HepG2 (cell line): ENCODE results near the gene PSD4. TPM values are rescaled to one million over a fixed set of nuclear protein-coding genes. Genes with fewer than 3 reads are reported as not detected.

Source experiments
- ATAC-seq: fragments of 200-7000 bp; cut with Tn5 transposase; 3 replicates; pipeline ENCODE4 v1.9.1; 2020; ENCODE audit warnings: mild to moderate bottlenecking, moderate library complexity
- BruUV-seq: library from RNA; stranded (reverse); fragments of 400-500 nt; replicated peaks from 2 replicates; lab custom pipeline; 2021; lab: Mats Ljungman, UMichigan
- CTCF ChIA-PET: fragments of 300-600 bp; formaldehyde crosslinking; extraction: SDS; loops from one replicate; lab custom pipeline; 2021; ENCODE audit warnings: low total read pairs, inconsistent platforms, low intra/inter-chr PET ratio; lab: Yijun Ruan, JAX
- POLR2A ChIA-PET: fragments of 350-600 bp; sonication (Branson Sonifier 250); formaldehyde crosslinking; loops from one replicate; lab custom pipeline; 2020; ENCODE audit warnings: antibody characterized with exemption, inconsistent platforms; lab: Yijun Ruan, JAX
- DNase-seq: peaks from one replicate; pipeline ENCODE4 v3.0.0-alpha.2; 2015; ENCODE audit warnings: low spot score
- FAIRE-seq: peaks from 3 replicates; lab custom pipeline; 2011; peaks lifted over from hg19 to GRCh38; lab: Jason Lieb, UNC
- H2AFZ ChIP-seq: one replicate; pipeline ENCODE4 v1.6.1; 2011; ENCODE audit warnings: low read length, inconsistent platforms
- H3K27ac ChIP-seq: fragments of 300-600 bp; 3 replicates; pipeline ENCODE4 v1.8.0; 2011; ENCODE audit warnings: mixed run types, mild to moderate bottlenecking, mixed read lengths, low read length, inconsistent platforms; ENCODE audit not compliant: insufficient read depth; ENCODE audit errors: extremely low read length
- H3K27me3 ChIP-seq, 2 experiments: fragments of 200-600 bp in 1 of 2; 2 replicates in 1 of 2; 3 replicates in 1 of 2; pipeline versions ENCODE4 v1.6.0 to v1.8.0; 2011; ENCODE audit warnings: low read length in 2 of 2, mild to moderate bottlenecking in 2 of 2, moderate library complexity in 2 of 2, inconsistent platforms in 1 of 2; ENCODE audit not compliant: insufficient read depth in 2 of 2, control insufficient read depth in 1 of 2
- H3K36me3 ChIP-seq, 2 experiments: fragments of 200-600 bp in 1 of 2; replicated peaks in 1 of 2; 2 replicates in 1 of 2; 3 replicates in 1 of 2; pipeline versions ENCODE4 v1.5.1 to v1.8.0; 2011; ENCODE audit warnings: low read length in 2 of 2, inconsistent platforms in 1 of 2; ENCODE audit not compliant: insufficient read depth in 2 of 2, control insufficient read depth in 1 of 2
- H3K4me1 ChIP-seq: 2 replicates; pipeline ENCODE4 v1.5.1; 2012; ENCODE audit warnings: low read length, inconsistent platforms; ENCODE audit not compliant: insufficient read depth
- H3K4me2 ChIP-seq: 2 replicates; pipeline ENCODE4 v1.6.0; 2011; ENCODE audit warnings: low read depth, low read length, inconsistent platforms
- H3K4me3 ChIP-seq, 3 experiments: fragments of 200-600 bp in 1 of 3; sonication (generic), shearing (Covaris generic) in 1 of 3; replicated peaks in 1 of 3; 2 replicates each; pipeline ENCODE4 v1.5.1; 2011 to 2016; ENCODE audit warnings: low read length in 3 of 3, inconsistent platforms in 2 of 3, low read depth in 2 of 3, mild to moderate bottlenecking in 2 of 3, control low read depth in 1 of 3, mixed read lengths in 1 of 3; ENCODE audit not compliant: insufficient read depth in 1 of 3
- H3K79me2 ChIP-seq: one replicate; pipeline ENCODE4 v1.6.1; 2011; ENCODE audit warnings: low read length, inconsistent platforms; ENCODE audit not compliant: insufficient read depth
- H3K9ac ChIP-seq: 2 replicates; pipeline ENCODE4 v1.6.0; 2011; ENCODE audit warnings: mild to moderate bottlenecking, low read depth, low read length, inconsistent platforms; ENCODE audit not compliant: insufficient read depth
- H3K9me3 ChIP-seq: 2 replicates; pipeline ENCODE4 v1.5.1; 2012; ENCODE audit warnings: mild to moderate bottlenecking, low read length
- H4K20me1 ChIP-seq: 2 replicates; pipeline ENCODE4 v1.6.0; 2011; ENCODE audit warnings: inconsistent platforms, mild to moderate bottlenecking, low read length, moderate library complexity; ENCODE audit not compliant: insufficient read depth
- BORCS8-MEF2B ChIP-seq: sonication (generic); formaldehyde crosslinking; IDR thresholded peaks from 2 replicates; pipeline ENCODE4 v1.8.0; 2022; ENCODE audit warnings: mild to moderate bottlenecking, missing genetic modification reagents
- ERF ChIP-seq: IDR thresholded peaks from 2 replicates; pipeline ENCODE4 v1.6.1; 2018; ENCODE audit warnings: missing biosample characterization, missing genetic modification reagents
- ESRRA ChIP-seq: sonication (generic); formaldehyde crosslinking; IDR thresholded peaks from 2 replicates; pipeline ENCODE4 v1.5.1; 2020; ENCODE audit warnings: mild to moderate bottlenecking, low read depth, missing genetic modification reagents
- MED1 ChIP-seq: sonication (generic); formaldehyde crosslinking; IDR thresholded peaks from 2 replicates; pipeline ENCODE4 v1.4.0; 2020; ENCODE audit warnings: missing genetic modification reagents
- NRL ChIP-seq: sonication (generic); formaldehyde crosslinking; IDR thresholded peaks from 2 replicates; pipeline ENCODE4 v1.5.0; 2020; ENCODE audit warnings: missing genetic modification reagents, mild to moderate bottlenecking, moderate library complexity, borderline replicate concordance
- SNAPC2 ChIP-seq: sonication (generic); formaldehyde crosslinking; IDR thresholded peaks from 2 replicates; pipeline ENCODE4 v1.8.1; 2022; ENCODE audit warnings: mild to moderate bottlenecking, missing genetic modification reagents
- ZBTB7B ChIP-seq: sonication (generic); formaldehyde crosslinking; IDR thresholded peaks from 2 replicates; pipeline ENCODE4 v1.4.0; 2020; ENCODE audit warnings: missing genetic modification reagents
- ZNF138 ChIP-seq: sonication (generic); formaldehyde crosslinking; IDR thresholded peaks from 2 replicates; pipeline ENCODE4 v1.5.0; 2020; ENCODE audit warnings: mild to moderate bottlenecking, low read depth, missing genetic modification reagents
- ZNF205 ChIP-seq: IDR thresholded peaks from 2 replicates; pipeline ENCODE4 v1.6.1; 2018; ENCODE audit warnings: missing biosample characterization, missing genetic modification reagents
- ZNF280B ChIP-seq: sonication (generic); formaldehyde crosslinking; IDR thresholded peaks from 2 replicates; pipeline ENCODE4 v1.5.0; 2020; ENCODE audit warnings: missing genetic modification reagents, mild to moderate bottlenecking, borderline replicate concordance
- ZNF317 ChIP-seq: sonication (generic); formaldehyde crosslinking; IDR thresholded peaks from 2 replicates; pipeline ENCODE4 v1.5.0; 2020; ENCODE audit warnings: mild to moderate bottlenecking, missing genetic modification reagents
- ZNF652 ChIP-seq: IDR thresholded peaks from 2 replicates; pipeline ENCODE4 v1.6.1; 2016; ENCODE audit warnings: low read depth, borderline replicate concordance
- ZNF788 ChIP-seq: sonication (generic); formaldehyde crosslinking; IDR thresholded peaks from 2 replicates; pipeline ENCODE4 v1.5.0; 2020; ENCODE audit warnings: mild to moderate bottlenecking, missing genetic modification reagents, borderline replicate concordance
- WGBS: methylation state at CpG from one replicate; pipeline ENCODE4 v1.1.6; 2017; ENCODE audit warnings: low lambda C conversion rate; 5-methylcytosine and 5-hydroxymethylcytosine counted together
- in situ Hi-C: cut with HindIII; loops from 2 replicates; pipeline ENCODE4 v1.10.0; 2017; ENCODE audit warnings: low pct_unique_long_range_greater_than_20kb; ENCODE audit not compliant: extremely low pct_ligation_motif_present
- intact Hi-C: fragments of 100-400 bp; cut with micrococcal nuclease; formaldehyde crosslinking; loops from one replicate; pipeline ENCODE4 v1.10.0; 2022; ENCODE audit not compliant: unreplicated experiment
- polyA plus RNA-seq, 8 experiments: library from polyadenylated mRNA; depleted of rRNA in 3 of 8; stranded (reverse) in 7 of 8; unstranded in 1 of 8; fragments of >200 nt; fragmentation: Illumina TruSeq in 4 of 8; extraction: Trizol in 4 of 8; gene quantifications; 2 replicates each; pipeline versions ENCODE4 v1.2.1 to v1.2.3, GENCODE V29; 2011 to 2016; ENCODE audit warnings: low read depth in 4 of 8, missing spikeins in 1 of 8, mixed read lengths in 1 of 8; ENCODE audit not compliant: insufficient read depth in 1 of 8
- total RNA-seq, 5 experiments: library from RNA; depleted of rRNA; stranded (reverse); fragments of >200 nt; fragmentation: Illumina TruSeq; extraction: Trizol; gene quantifications; 2 replicates each; pipeline ENCODE4 v1.2.3, GENCODE V29; 2016; ENCODE audit warnings: low read depth in 1 of 5
- TF ChIP-seq, protein P1 (sequence below): sonication (generic); formaldehyde crosslinking; IDR thresholded peaks from 2 replicates; pipeline ENCODE4 v1.5.0; 2020; ENCODE audit warnings: missing genetic modification reagents
- TF ChIP-seq, protein P2 (sequence below): sonication (generic); formaldehyde crosslinking; IDR thresholded peaks from 2 replicates; pipeline ENCODE4; 2020; ENCODE audit warnings: missing genetic modification reagents, mild to moderate bottlenecking, borderline replicate concordance
- TF ChIP-seq, protein P3 (sequence below): sonication (generic); formaldehyde crosslinking; IDR thresholded peaks from 2 replicates; pipeline ENCODE4 v1.5.1; 2020; ENCODE audit warnings: missing genetic modification reagents, mild to moderate bottlenecking, borderline replicate concordance

The PSD4 gene
- total and polyA plus RNA-seq, 2 of the 13 experiments (the other 11 are each of a cell fraction or from before 2014, with no cell fraction given), result 5.8 to 9.4 TPM

GRCh38 chr2:113157897-113158753, 15.6 kb upstream of the PSD4 start:
- Histone ChIP-seq H3K27ac (peak overlapping the region; percentile 51), H2AFZ (no peak overlapping the region), H3K9ac (peak overlapping the region; percentile 74), H3K4me1 (peaks cover 43% of the 10 kb centered on the region), H3K9me3 (no peaks in the 10 kb centered on the region), H3K4me3 (peak overlapping the region; percentile 56 to 82 (median 69)), H3K36me3 (no peaks in the 10 kb centered on the region), H3K4me2 (peak overlapping the region; percentile 96), H3K27me3 (no peaks in the 10 kb centered on the region; a peak in 1 of 5 replicates), H3K79me2 (no peaks in the 10 kb centered on the region), H4K20me1 (no peaks in the 10 kb centered on the region)
- WGBS, result 22% methylated on average over 9 of the region's 10 CpGs
- in situ Hi-C loops, result no loop called here
- ATAC-seq (peak; percentile 9), FAIRE-seq (no peak), DNase-seq (no peak)
- intact Hi-C loops, result loop anchor here (1.0 to 2.0 kb wide), 3 partner anchors 19 to 41 kb away; no protein-coding TSS in a partner anchor
- BruUV-seq, result no TSS peak
- ChIA-PET POLR2A (interaction anchor here (0.7 to 5.3 kb wide), 9 partner anchors 8 to 41 kb away, joined by 3 to 103 read pairs (median 29); partner anchors contain the start of gene PSD4), CTCF (no interaction called here)
- TF ChIP-seq, protein P1, sequence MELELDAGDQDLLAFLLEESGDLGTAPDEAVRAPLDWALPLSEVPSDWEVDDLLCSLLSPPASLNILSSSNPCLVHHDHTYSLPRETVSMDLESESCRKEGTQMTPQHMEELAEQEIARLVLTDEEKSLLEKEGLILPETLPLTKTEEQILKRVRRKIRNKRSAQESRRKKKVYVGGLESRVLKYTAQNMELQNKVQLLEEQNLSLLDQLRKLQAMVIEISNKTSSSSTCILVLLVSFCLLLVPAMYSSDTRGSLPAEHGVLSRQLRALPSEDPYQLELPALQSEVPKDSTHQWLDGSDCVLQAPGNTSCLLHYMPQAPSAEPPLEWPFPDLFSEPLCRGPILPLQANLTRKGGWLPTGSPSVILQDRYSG (CRISPR knock-in tag), result 0 out of 2 replicates have a peak, but pooled peaks have one; percentile 64
- TF ChIP-seq ZNF205 (CRISPR knock-in tag), result peak; percentile 99
- peak; percentile 26; the same call in 1 of the 2 replicates for TF ChIP-seq ZNF280B (CRISPR knock-in tag)
- TF ChIP-seq, protein P2, sequence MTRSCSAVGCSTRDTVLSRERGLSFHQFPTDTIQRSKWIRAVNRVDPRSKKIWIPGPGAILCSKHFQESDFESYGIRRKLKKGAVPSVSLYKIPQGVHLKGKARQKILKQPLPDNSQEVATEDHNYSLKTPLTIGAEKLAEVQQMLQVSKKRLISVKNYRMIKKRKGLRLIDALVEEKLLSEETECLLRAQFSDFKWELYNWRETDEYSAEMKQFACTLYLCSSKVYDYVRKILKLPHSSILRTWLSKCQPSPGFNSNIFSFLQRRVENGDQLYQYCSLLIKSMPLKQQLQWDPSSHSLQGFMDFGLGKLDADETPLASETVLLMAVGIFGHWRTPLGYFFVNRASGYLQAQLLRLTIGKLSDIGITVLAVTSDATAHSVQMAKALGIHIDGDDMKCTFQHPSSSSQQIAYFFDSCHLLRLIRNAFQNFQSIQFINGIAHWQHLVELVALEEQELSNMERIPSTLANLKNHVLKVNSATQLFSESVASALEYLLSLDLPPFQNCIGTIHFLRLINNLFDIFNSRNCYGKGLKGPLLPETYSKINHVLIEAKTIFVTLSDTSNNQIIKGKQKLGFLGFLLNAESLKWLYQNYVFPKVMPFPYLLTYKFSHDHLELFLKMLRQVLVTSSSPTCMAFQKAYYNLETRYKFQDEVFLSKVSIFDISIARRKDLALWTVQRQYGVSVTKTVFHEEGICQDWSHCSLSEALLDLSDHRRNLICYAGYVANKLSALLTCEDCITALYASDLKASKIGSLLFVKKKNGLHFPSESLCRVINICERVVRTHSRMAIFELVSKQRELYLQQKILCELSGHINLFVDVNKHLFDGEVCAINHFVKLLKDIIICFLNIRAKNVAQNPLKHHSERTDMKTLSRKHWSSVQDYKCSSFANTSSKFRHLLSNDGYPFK, result peak; percentile 27; the same call in 1 of the 2 replicates
- 0 out of 2 replicates have a peak, but pooled peaks have one; percentile 15 for TF ChIP-seq SNAPC2
- TF ChIP-seq ZNF652 (CRISPR knock-in tag), result no peak
- peak; percentile 72; the same call in 1 of the 2 replicates for TF ChIP-seq ESRRA (CRISPR knock-in tag)
- 0 out of 2 replicates have a peak, but pooled peaks have one; percentile 63 for TF ChIP-seq ZNF317 (CRISPR knock-in tag)
- peak; percentile 44; the same call in 1 of the 2 replicates for TF ChIP-seq ZNF788
- TF ChIP-seq BORCS8-MEF2B (CRISPR knock-in tag), result 0 out of 2 replicates have a peak, but pooled peaks have one; percentile 57
- TF ChIP-seq ZNF138 (CRISPR knock-in tag), result 0 out of 2 replicates have a peak, but pooled peaks have one; percentile 35
- TF ChIP-seq, protein P3, sequence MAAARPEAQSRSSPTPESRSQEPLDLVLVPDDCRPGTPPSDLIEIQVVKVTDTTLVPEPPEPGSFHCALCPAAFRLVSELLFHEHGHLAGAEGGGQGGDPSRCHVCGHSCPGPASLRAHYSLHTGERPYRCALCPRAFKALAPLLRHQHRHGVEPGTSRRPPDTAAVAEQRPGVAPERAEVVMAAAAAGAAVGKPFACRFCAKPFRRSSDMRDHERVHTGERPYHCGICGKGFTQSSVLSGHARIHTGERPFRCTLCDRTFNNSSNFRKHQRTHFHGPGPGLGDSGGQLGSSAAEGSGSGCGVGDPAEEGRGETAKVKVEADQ (CRISPR knock-in tag), result 0 out of 2 replicates have a peak, but pooled peaks have one; percentile 41
- no peak for TF ChIP-seq ZBTB7B (CRISPR knock-in tag)
- TF ChIP-seq MED1 (CRISPR knock-in tag), result peak; percentile 35; the same call in 1 of the 2 replicates
- TF ChIP-seq NRL (CRISPR knock-in tag), result peak; percentile 76; the same call in 1 of the 2 replicates
- TF ChIP-seq ERF (CRISPR knock-in tag), result peak; percentile 54; the same call in 1 of the 2 replicates
